HG03095 (cell line): ENCODE measurements around the gene CPA1.
"Not testable (repeated sequence)": the region's sequence is repeated elsewhere in the genome, so short reads cannot be mapped to it uniquely, and the experiment has no call there.

Experiments
- ATAC-seq: cut with Tn5 transposase; IDR thresholded peaks from one replicate; pipeline ENCODE4 v1.9.1; 2021; ENCODE audit warnings: moderate library complexity; ENCODE audit not compliant: unreplicated experiment

CPA1 gene

GRCh38 chr7:130371046-130371445, 9.2 kb upstream of the CPA1 start:
- ATAC-seq, result no peak

GRCh38 chr7:130372402-130373165, 7.7 kb upstream of the CPA1 start:
- no peak for ATAC-seq

GRCh38 chr7:130374507-130374906, 5.8 kb upstream of the CPA1 start:
- no peak for ATAC-seq

- ATAC-seq, result not testable (repeated sequence)
Observed at GRCh38 chr7:130376461-130376860, 3.8 kb upstream of the CPA1 start.

- ATAC-seq, result no peak
Observed at GRCh38 chr7:130377178-130377577, 3.1 kb upstream of the CPA1 start.

- no peak for ATAC-seq
Observed at GRCh38 chr7:130379019-130379418, 1.3 kb upstream of the CPA1 start.

- no peak for ATAC-seq
Observed at GRCh38 chr7:130379532-130379920, 768 bp upstream of the CPA1 start.

GRCh38 chr7:130380861-130381455, 664 bp downstream of the CPA1 start:
- ATAC-seq, result no peak

GRCh38 chr7:130381468-130382312, 1.4 kb downstream of the CPA1 start:
- no peak for ATAC-seq

- ATAC-seq, result no peak
Observed at GRCh38 chr7:130383187-130383980, 3.1 kb downstream of the CPA1 start.

GRCh38 chr7:130384371-130384801, 4.1 kb downstream of the CPA1 start:
- no peak for ATAC-seq

- ATAC-seq, result no peak
Observed at GRCh38 chr7:130384841-130385599, 4.7 kb downstream of the CPA1 start.

GRCh38 chr7:130385600-130386066, 5.3 kb downstream of the CPA1 start:
- no peak for ATAC-seq

- ATAC-seq, result no peak
Observed at GRCh38 chr7:130386876-130387275, 6.6 kb downstream of the CPA1 start.

GRCh38 chr7:130387306-130387627, 7.0 kb downstream of the CPA1 start:
- ATAC-seq, result no peak

- no peak for ATAC-seq
Observed at GRCh38 chr7:130387628-130388403, 7.5 kb downstream of the CPA1 start.

- no peak for ATAC-seq
Observed at GRCh38 chr7:130388671-130389070, 8.4 kb downstream of the CPA1 start.

GRCh38 chr7:130390486-130390885, 10.2 kb downstream of the CPA1 start:
- no peak for ATAC-seq

- ATAC-seq, result no peak
Observed at GRCh38 chr7:130393101-130393561, 12.8 kb downstream of the CPA1 start.
